ENCODE measurements around the gene TLL2. TPM values are rescaled to one million over a fixed set of nuclear protein-coding genes. Genes with fewer than 3 reads are reported as not detected.

Gene TLL2
- total and polyA plus RNA-seq, 2 of the 4 experiments (the other 2 are of a cell fraction) = under 0.01 to 0.05 TPM

- no peak overlapping the region for H3K4me2 ChIP-seq (ENCODE audit: low read depth, low read length)
- H3K36me3 ChIP-seq (ENCODE audit: control insufficient read depth, insufficient read depth, low read length) = peaks cover 18% of the 10 kb centered on the region
- no peaks in the 10 kb centered on the region for H3K9me3 ChIP-seq (ENCODE audit: control insufficient read depth, insufficient read depth, low read length)
- no peaks in the 10 kb centered on the region for H3K9me1 ChIP-seq (ENCODE audit: insufficient read depth, low read length)
- no peak overlapping the region for H3K27ac ChIP-seq (ENCODE audit: insufficient read depth, low read length)
- intact Hi-C loops (cut with micrococcal nuclease) = no loop called here
- H2AFZ ChIP-seq (replicated peaks; ENCODE audit: low read length, poor library complexity) = no peak overlapping the region
- peaks cover 15 to 23% of the 10 kb centered on the region in 2 experiments for H3K79me1 ChIP-seq (ENCODE audit: low read depth in 1 of 2, low read length in 2 of 2)
- H3K56ac ChIP-seq (ENCODE audit: extremely low read depth, insufficient read depth, low read length) = no peak overlapping the region
- no peaks in the 10 kb centered on the region for H3K4me1 ChIP-seq (ENCODE audit: control insufficient read depth, insufficient read depth, low read length)
- no peak overlapping the region for H3K18ac ChIP-seq (ENCODE audit: low read depth, low read length)
- H2BK15ac ChIP-seq (ENCODE audit: low read depth, low read length) = no peak overlapping the region
- H3K14ac ChIP-seq (replicated peaks; ENCODE audit: low read depth, low read length) = no peak overlapping the region
- POLR2A ChIA-PET (ENCODE audit: unreplicated experiment) = no interaction called here
- peaks cover 5% of the 10 kb centered on the region; the same call in 1 of the 2 replicates for H4K20me1 ChIP-seq (ENCODE audit: insufficient read depth, low read length)
- no peak for TF ChIP-seq ELK1 (IDR thresholded peaks at IDR 0.05; ENCODE audit: borderline replicate concordance, low read depth, low read length)
- H3K23ac ChIP-seq (ENCODE audit: low read depth, low read length) = no peak overlapping the region
- H2BK5ac ChIP-seq (ENCODE audit: low read depth, low read length, poor library complexity, severe bottlenecking) = no peak overlapping the region
- DNase-seq = no peak
- BruUV-seq (replicated peaks) = no TSS peak
- H4K91ac ChIP-seq (ENCODE audit: insufficient read depth, low read depth, low read length) = no peak overlapping the region
- H2AK9ac ChIP-seq (replicated peaks; ENCODE audit: low read depth, low read length, poor library complexity) = no peak overlapping the region
- WGBS, 2 experiments (ENCODE audit: extremely low coverage in 2 of 2, insufficient read length in 1 of 2) = no CpG with 5 or more reads among the region's 1 CpG
- dilution Hi-C loops (cut with HindIII; ENCODE audit: low sequenced_read_pairs, unreplicated experiment) = no loop called here
- CTCF ChIA-PET = no interaction called here
- no peak overlapping the region for H2BK20ac ChIP-seq (ENCODE audit: low read depth, low read length)
- no peak overlapping the region for H2BK120ac ChIP-seq (ENCODE audit: low read depth, low read length)
- H4K8ac ChIP-seq (ENCODE audit: low read depth in 2 of 2, low read length in 2 of 2) = no peak overlapping the region
- H2AK5ac ChIP-seq (ENCODE audit: low read depth, low read length) = no peak overlapping the region
- no peak overlapping the region for H3K4me3 ChIP-seq (ENCODE audit: insufficient read depth, low read depth, low read length)
- no peak overlapping the region for H3K4ac ChIP-seq (ENCODE audit: low read depth, low read length)
- in situ Hi-C loops (cut with MboI; ENCODE audit: low sequenced_read_pairs) = no loop called here
- no peak for ATAC-seq (ENCODE audit: low read depth)
- no peak overlapping the region for H4K5ac ChIP-seq (ENCODE audit: low read depth, low read length)
- H3K27me3 ChIP-seq (ENCODE audit: control insufficient read depth, insufficient read depth, low read length) = no peaks in the 10 kb centered on the region
- no peak overlapping the region for H3K9ac ChIP-seq (ENCODE audit: low read depth, low read length)
Observed at GRCh38 chr10:96524741-96525140, 11.0 kb upstream of the TLL2 start.
